Stimulated activated CD4-positive, alpha-beta T cell treated with anti-CD3 and anti-CD28 coated beads, Interleukin-12 subunit alpha, Interleukin-12 subunit beta, amount 100 ng/mL, for 48 hours (primary cell): ENCODE measurements around the gene FBXO24.

Experiments used
- DNase-seq, 3 donors: peaks; one replicate each; pipeline ENCODE4 v3.0.0-alpha.2; 2020; ENCODE audit warnings: low read depth in 2 of 3, low spot score in 1 of 3

The FBXO24 gene

GRCh38 chr7:100574362-100575205 is 11.5 kb upstream of the FBXO24 start:
- DNase-seq: no peak

- DNase-seq: no peak
Observed at GRCh38 chr7:100575206-100575631, 10.9 kb upstream of the FBXO24 start.

GRCh38 chr7:100575746-100576383 is 10.3 kb upstream of the FBXO24 start:
- no peak for DNase-seq

- no peak for DNase-seq
Observed at GRCh38 chr7:100576384-100576993, 9.6 kb upstream of the FBXO24 start.

- no peak for DNase-seq
Observed at GRCh38 chr7:100577103-100577502, 9.0 kb upstream of the FBXO24 start.

GRCh38 chr7:100577507-100577906 is 8.6 kb upstream of the FBXO24 start:
- no peak for DNase-seq

- DNase-seq: no peak
Observed at GRCh38 chr7:100578246-100579183, 7.6 kb upstream of the FBXO24 start.

- no peak for DNase-seq
Observed at GRCh38 chr7:100580466-100581283, 5.5 kb upstream of the FBXO24 start.

GRCh38 chr7:100582041-100582579 is 4.0 kb upstream of the FBXO24 start:
- no peak for DNase-seq

GRCh38 chr7:100582650-100583049 is 3.5 kb upstream of the FBXO24 start:
- DNase-seq: no peak

- DNase-seq: peak; percentile 60 to 63 (median 61)
Observed at GRCh38 chr7:100583132-100584053, 2.7 kb upstream of the FBXO24 start.

GRCh38 chr7:100584054-100584682 is 2.0 kb upstream of the FBXO24 start:
- DNase-seq: no peak

- no peak for DNase-seq
Observed at GRCh38 chr7:100584683-100585510, 1.2 kb upstream of the FBXO24 start.

- peak in 1 of 3 donors; percentile 46 for DNase-seq
Observed at GRCh38 chr7:100585511-100586265, 440 bp upstream of the FBXO24 start, which contains the start of gene LRCH4. Gene LRCH4, minus strand, starts transcription at chr7:100586129. Its CDS starts 29 bp downstream, at chr7:100586100.

GRCh38 chr7:100588438-100588837 is 2.3 kb downstream of the FBXO24 start:
- DNase-seq: no peak

- DNase-seq: no peak
Observed at GRCh38 chr7:100589341-100589947, 3.3 kb downstream of the FBXO24 start.
